ENCODE measurements around the gene CCDC33.

Gene CCDC33

DNA sequence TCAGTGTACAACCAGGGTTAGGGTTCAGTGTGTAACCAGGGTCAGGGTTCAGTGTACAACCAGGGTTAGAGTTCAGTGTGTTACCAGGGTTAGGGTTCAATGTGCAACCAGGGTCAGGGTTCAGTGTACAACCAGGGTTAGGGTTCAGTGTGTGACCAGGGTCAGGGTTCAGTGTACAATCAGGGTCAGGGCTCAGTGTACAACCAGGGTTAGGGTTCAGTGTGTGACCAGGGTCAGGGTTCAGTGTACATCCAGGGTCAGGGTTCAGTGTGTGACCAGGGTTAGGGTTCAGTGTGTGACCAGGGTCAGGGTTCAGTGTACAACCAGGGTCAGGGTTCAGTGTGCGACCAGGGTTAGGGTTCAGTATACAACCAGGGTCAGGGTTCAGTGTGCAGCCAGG lies 98.0 kb downstream of the CCDC33 start:
- no peak overlapping the region for H3K4me3 Mint-ChIP-seq
- ATAC-seq (replicated peaks; ENCODE audit: extremely low read depth, poor library complexity, severe bottlenecking) (no peak), DNase-seq (ENCODE audit: low spot score in 2 of 2) (no peak)
- H3K9me3 Mint-ChIP-seq = no peaks in the 10 kb centered on the region
- H3K36me3 Mint-ChIP-seq (ENCODE audit: insufficient read depth) = no peaks in the 10 kb centered on the region
- H3K4me1 Mint-ChIP-seq = peaks cover 2% of the 10 kb centered on the region
- no peaks in the 10 kb centered on the region for H3K27me3 Mint-ChIP-seq
- no peak overlapping the region for H3K27ac Mint-ChIP-seq (ENCODE audit: low read depth)

DNA sequence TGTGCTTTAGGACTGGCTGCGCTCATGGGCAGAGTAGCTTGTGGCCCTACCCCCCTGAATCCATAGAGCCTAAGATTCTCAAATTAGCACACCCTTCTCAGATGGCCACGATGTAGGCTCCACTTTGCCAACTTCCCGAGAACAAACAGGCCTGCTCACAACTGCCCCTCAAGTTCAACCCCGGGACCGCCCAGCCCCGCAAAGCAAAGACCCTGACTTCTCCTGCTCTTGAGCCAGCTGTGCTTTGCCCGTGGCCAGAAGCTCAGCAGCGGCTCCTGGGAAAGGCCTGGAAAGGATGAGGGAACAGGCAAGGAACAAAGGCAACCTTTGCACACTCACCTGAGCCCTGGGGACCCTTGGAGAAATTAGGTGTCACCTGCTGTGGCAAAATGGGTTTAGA lies 99.3 kb downstream of the CCDC33 start:
- Mint-ChIP-seq H3K4me1 (no peaks in the 10 kb centered on the region), H3K4me3 (no peak overlapping the region), H3K9me3 (no peaks in the 10 kb centered on the region), H3K36me3 (ENCODE audit: insufficient read depth) (no peaks in the 10 kb centered on the region), H3K27me3 (no peaks in the 10 kb centered on the region), H3K27ac (ENCODE audit: low read depth) (no peak overlapping the region)
- ATAC-seq (replicated peaks; ENCODE audit: extremely low read depth, poor library complexity, severe bottlenecking) = no peak
- DNase-seq (ENCODE audit: low spot score in 2 of 2) = no peak

DNA sequence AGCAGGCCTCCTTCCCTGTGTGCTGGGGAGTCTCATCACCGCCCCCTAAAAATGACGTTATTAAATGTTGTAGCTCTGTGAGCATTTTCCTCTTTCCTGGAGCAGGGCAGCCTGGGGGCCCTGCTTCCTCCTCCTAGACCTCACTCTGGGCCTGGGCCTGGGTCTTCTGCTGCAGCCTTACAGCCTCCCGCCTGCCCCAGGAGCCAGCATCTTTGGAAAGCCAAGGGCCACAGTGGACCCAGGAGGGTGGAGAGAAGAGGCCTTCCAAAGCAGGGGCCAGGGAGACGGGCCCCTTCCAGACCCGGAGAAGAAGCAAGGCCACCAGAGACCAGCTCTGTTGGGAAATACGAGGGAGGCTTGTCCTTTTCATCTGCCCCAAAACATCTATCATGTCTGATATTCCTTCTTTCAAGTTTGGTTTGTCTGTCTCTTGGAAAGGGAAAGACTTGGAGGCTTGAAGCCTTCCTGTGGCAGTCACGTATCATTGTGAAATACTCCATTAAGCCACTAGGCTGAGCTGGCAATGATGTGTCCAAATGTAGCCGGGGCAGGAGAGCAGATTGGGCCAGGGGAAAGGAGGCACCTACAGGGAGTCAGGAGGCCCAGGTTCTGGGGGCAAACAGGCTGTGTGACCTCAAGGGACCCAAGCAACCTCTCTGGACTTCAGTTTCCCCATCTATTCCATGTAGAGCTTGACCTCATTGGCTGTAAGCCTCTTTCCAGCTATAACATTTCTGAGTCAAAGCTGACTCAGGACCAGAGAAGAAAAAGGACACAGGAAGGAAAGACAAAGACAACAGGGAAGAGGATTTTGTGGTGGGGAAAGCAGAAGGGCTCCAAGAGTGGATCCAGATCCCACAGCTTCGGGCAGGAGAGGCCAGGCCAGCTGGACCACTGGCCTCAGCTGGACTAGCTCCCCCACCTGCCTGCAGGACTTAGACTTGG lies 100.2 kb downstream of the CCDC33 start:
- Mint-ChIP-seq H3K4me3 (no peak overlapping the region), H3K36me3 (ENCODE audit: insufficient read depth) (no peaks in the 10 kb centered on the region), H3K27ac (ENCODE audit: low read depth) (no peak overlapping the region), H3K9me3 (no peaks in the 10 kb centered on the region), H3K27me3 (no peaks in the 10 kb centered on the region), H3K4me1 (no peaks in the 10 kb centered on the region)
- DNase-seq (ENCODE audit: low spot score in 2 of 2) = no peak
- ATAC-seq (replicated peaks; ENCODE audit: extremely low read depth, poor library complexity, severe bottlenecking) = no peak

DNA sequence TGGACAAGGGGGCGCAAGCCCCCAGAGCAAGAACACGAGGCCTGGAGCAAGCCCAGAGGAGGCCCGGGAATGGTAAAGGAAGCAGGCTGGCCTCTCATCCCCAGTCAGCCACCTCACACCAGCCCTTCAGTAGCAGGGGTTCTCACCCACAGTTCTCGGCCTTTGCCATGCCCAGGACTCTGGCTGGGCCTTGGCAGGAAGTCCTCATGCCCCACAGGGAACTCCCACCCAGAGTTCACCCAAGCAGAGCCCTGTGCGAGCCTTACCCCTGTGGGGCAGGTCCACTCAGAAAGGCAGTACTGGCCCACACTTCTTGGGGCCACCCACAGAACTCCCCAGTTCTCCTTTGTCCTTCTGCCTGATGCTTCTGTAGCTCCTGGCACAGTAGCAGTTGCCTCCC lies 101.0 kb downstream of the CCDC33 start:
- Mint-ChIP-seq H3K4me3 (no peak overlapping the region), H3K9me3 (no peaks in the 10 kb centered on the region), H3K4me1 (no peaks in the 10 kb centered on the region), H3K27ac (ENCODE audit: low read depth) (no peak overlapping the region), H3K36me3 (ENCODE audit: insufficient read depth) (no peaks in the 10 kb centered on the region), H3K27me3 (no peaks in the 10 kb centered on the region)
- DNase-seq (ENCODE audit: low spot score in 2 of 2) (no peak), ATAC-seq (replicated peaks; ENCODE audit: extremely low read depth, poor library complexity, severe bottlenecking) (no peak)

DNA sequence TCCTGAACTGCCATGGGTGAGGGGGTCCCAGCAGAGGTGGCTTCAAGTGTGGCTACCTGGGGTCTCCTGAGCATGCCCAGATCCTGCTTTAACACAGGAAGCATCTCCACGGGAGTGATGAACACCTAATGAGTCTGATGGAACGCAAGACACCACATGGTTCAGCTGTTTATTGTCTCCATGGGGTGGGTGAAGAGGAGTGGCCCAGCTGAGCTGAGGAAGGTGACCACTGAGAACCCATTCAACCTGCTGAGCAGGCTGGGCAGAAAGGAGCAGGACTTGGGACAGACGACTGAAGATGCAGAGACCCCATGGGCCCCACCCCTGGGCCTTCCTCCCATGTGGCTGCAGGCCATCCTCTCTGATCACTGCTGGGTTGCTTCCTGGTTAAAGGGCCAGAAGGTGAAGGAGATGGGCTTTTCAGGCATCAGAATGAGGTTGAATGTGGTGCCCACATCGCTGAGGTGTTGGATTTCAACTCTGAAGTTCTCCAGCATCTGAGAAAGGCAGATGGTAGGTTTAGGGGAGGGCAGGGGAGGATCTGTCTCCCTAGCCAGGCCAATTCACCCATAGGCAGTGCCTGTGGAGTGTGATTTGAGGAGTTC lies 101.6 kb downstream of the CCDC33 start:
- H3K9me3 Mint-ChIP-seq = no peaks in the 10 kb centered on the region
- DNase-seq (ENCODE audit: low spot score in 2 of 2) (no peak), ATAC-seq (replicated peaks; ENCODE audit: extremely low read depth, poor library complexity, severe bottlenecking) (no peak)
- H3K27me3 Mint-ChIP-seq = peaks cover 3% of the 10 kb centered on the region
- H3K4me3 Mint-ChIP-seq = no peak overlapping the region
- no peaks in the 10 kb centered on the region for H3K36me3 Mint-ChIP-seq (ENCODE audit: insufficient read depth)
- peak overlapping the region; percentile 36 for H3K27ac Mint-ChIP-seq (ENCODE audit: low read depth)
- no peaks in the 10 kb centered on the region for H3K4me1 Mint-ChIP-seq

DNA sequence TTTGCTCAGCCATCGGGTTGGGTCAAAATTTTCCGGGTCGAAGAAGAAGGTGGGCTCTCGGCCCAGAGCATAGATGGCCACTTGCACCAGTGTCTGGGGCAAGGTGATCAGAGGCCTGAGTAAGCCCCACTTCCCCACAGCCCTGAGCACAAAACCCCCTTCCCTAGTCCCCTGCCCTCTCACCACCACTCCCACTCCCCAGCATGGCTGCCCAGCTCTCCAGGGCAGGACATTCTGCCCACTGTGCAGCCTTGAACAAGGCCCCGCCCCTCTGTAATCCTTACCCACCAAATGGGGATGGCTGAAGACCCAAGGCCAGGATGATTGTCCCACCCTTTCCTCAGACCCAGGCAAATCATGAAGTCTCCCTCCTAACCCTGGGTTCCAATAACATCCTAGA lies 102.5 kb downstream of the CCDC33 start:
- ATAC-seq (replicated peaks; ENCODE audit: extremely low read depth, poor library complexity, severe bottlenecking) (no peak), DNase-seq (ENCODE audit: low spot score in 2 of 2) (no peak)
- H3K36me3 Mint-ChIP-seq (ENCODE audit: insufficient read depth) = no peaks in the 10 kb centered on the region
- no peak overlapping the region for H3K4me3 Mint-ChIP-seq
- peaks cover 12% of the 10 kb centered on the region for H3K27me3 Mint-ChIP-seq
- peak overlapping the region; percentile 36 for H3K27ac Mint-ChIP-seq (ENCODE audit: low read depth)
- no peaks in the 10 kb centered on the region for H3K4me1 Mint-ChIP-seq
- H3K9me3 Mint-ChIP-seq = no peaks in the 10 kb centered on the region

DNA sequence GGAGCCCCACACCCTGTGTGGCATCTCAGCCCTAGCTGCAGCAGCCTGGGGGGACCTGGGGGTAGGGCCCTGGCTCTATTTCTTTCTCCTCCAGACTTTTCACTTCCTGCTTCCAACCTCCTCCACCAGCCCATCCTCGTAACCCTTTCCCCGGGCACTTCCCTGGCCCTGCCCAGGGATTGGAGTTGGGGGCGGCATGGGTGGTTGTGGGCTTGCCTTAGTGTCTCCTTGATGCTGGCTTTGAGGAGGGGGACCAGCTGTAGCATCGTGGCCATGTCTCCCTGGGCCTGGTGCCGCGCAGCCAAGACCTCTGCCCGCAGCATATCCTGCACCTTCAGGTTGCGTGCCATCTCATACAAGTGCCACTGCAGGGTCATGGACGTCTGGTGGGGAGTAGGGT lies 103.2 kb downstream of the CCDC33 start:
- Mint-ChIP-seq H3K27me3 (peaks cover 19% of the 10 kb centered on the region), H3K4me1 (no peaks in the 10 kb centered on the region), H3K9me3 (no peaks in the 10 kb centered on the region), H3K27ac (ENCODE audit: low read depth) (no peak overlapping the region), H3K36me3 (ENCODE audit: insufficient read depth) (no peaks in the 10 kb centered on the region), H3K4me3 (no peak overlapping the region)
- ATAC-seq (replicated peaks; ENCODE audit: extremely low read depth, poor library complexity, severe bottlenecking) = no peak
- DNase-seq (ENCODE audit: low spot score in 2 of 2) = no peak

DNA sequence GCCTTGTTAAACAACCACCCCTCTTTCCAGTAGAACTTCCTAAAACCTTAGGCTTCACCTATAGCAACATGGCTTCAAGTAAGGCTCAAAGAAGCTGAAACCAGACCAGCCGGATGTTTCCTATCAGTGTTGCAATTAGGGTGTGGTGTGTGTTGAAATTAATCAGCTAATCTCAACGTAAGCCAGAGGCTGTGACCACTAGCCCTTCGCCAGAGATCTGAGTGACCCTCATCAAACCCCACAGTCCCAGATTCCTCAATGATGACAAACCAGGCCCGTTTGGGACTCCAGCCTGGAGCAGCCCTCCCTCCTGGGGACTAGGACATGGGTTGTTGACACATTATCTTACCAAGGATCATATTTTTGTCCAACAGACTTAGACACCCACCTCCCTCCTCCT lies 104.0 kb downstream of the CCDC33 start:
- Mint-ChIP-seq H3K27ac (ENCODE audit: low read depth) (no peak overlapping the region), H3K4me3 (no peak overlapping the region), H3K9me3 (no peaks in the 10 kb centered on the region), H3K27me3 (peaks cover 20% of the 10 kb centered on the region), H3K36me3 (ENCODE audit: insufficient read depth) (no peaks in the 10 kb centered on the region), H3K4me1 (no peaks in the 10 kb centered on the region)
- DNase-seq (ENCODE audit: low spot score in 2 of 2) (no peak), ATAC-seq (replicated peaks; ENCODE audit: extremely low read depth, poor library complexity, severe bottlenecking) (no peak)

DNA sequence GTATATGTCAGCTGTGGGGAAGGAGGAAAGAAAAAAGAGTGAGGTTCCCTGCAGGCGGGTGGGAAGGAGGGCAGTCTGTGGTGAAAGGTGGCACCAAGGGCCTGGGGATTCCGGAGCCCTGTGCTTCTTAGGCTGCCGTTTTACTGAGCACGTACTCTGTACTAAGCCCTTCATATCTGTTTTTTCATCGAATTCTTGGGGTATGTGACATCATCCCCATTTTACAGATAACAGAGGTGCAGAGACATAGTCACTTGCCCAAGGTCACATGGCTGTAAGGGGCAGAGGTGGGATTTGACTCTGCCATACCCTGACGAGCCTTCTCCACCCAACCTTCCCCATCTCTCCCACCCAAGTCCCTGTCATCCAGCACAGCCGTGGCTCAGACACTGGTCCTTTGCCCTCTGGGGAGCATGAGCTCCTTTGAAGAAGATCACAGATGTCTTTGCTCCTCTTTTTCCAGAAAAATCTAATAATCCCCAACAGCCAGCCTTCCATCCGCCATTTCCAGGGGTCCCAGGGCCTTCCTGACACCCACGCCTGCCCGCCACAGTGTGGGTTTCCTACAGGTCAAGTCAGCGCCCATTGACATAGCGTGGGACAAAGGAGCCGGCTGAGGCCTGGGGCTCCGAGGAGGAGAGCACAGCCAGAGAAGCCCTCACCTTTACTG lies 107.1 kb downstream of the CCDC33 start:
- Mint-ChIP-seq H3K36me3 (ENCODE audit: insufficient read depth) (no peaks in the 10 kb centered on the region), H3K27ac (ENCODE audit: low read depth) (no peak overlapping the region), H3K4me3 (no peak overlapping the region), H3K9me3 (no peaks in the 10 kb centered on the region), H3K4me1 (no peaks in the 10 kb centered on the region), H3K27me3 (peaks cover 31% of the 10 kb centered on the region)
- ATAC-seq (replicated peaks; ENCODE audit: extremely low read depth, poor library complexity, severe bottlenecking) (no peak), DNase-seq (ENCODE audit: low spot score in 2 of 2) (no peak)

DNA sequence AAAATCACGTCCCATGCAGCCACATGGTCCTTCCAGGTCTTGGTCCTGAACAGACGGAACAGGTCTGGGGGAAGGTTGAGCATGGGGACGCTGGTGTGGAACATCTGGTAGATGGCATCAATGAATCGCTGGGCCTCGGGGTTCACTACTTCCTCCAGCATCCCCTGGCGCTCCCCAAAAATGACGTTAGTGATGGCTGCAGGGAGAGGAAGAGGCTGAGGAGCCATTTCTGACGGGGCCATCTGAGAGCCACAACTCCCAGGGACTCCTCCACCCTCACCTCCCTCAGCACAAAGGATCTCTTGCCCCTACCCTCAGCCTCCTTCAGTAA lies 107.6 kb downstream of the CCDC33 start:
- H3K27ac Mint-ChIP-seq (ENCODE audit: low read depth) = no peak overlapping the region
- H3K9me3 Mint-ChIP-seq = no peaks in the 10 kb centered on the region
- peaks cover 31% of the 10 kb centered on the region for H3K27me3 Mint-ChIP-seq
- DNase-seq (ENCODE audit: low spot score in 2 of 2) (no peak), ATAC-seq (replicated peaks; ENCODE audit: extremely low read depth, poor library complexity, severe bottlenecking) (no peak)
- H3K36me3 Mint-ChIP-seq (ENCODE audit: insufficient read depth) = no peaks in the 10 kb centered on the region
- no peak overlapping the region for H3K4me3 Mint-ChIP-seq
- H3K4me1 Mint-ChIP-seq = no peaks in the 10 kb centered on the region

DNA sequence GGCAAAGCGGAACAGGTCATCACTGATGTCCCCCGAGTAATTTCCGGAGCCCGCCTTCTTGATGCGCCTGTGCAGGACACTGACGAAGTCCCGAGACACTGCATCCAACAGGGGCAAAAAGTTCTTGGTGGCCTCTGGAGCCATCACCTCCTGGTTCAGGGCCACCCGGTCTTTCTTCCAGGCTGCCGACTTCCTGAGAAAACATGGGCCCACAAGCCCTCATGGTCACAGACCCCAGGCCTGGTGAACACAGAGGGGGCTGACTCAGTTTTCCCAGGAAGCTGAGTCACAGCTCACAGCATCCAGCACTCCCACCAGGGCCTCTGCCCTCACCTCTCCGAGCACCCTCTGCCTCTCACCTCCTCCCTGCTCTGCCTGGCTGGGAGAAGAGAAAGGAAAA lies 108.9 kb downstream of the CCDC33 start:
- Mint-ChIP-seq H3K4me3 (no peak overlapping the region), H3K27me3 (peaks cover 31% of the 10 kb centered on the region), H3K27ac (ENCODE audit: low read depth) (no peak overlapping the region), H3K4me1 (no peaks in the 10 kb centered on the region), H3K36me3 (ENCODE audit: insufficient read depth) (no peaks in the 10 kb centered on the region), H3K9me3 (no peaks in the 10 kb centered on the region)
- ATAC-seq (replicated peaks; ENCODE audit: extremely low read depth, poor library complexity, severe bottlenecking) (no peak), DNase-seq (ENCODE audit: low spot score in 2 of 2) (no peak)

DNA sequence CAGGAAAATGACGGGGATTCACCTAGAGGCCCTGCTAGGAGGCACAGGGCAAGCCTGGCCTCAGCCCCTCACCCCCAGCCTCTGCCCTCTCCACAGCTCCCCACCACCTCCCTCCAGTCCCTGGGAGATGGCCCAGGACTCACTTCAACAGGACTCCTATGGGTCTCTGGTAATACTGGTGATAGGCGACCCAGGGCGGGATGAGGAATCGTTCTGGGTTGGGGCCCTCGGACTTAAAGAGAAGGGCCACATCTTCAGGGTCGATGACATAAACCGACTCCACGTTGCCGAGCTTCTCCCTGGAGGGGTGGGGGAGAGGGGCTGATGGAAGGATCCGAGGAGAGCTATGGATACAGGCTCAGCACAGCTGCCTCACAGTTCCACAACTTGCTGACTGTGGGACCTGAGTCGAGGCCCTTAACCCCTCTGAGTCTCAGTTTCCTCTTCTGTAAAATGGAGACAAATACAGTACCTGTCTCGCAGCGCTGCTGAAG lies 111.7 kb downstream of the CCDC33 start:
- Mint-ChIP-seq H3K4me3 (no peak overlapping the region), H3K9me3 (no peaks in the 10 kb centered on the region), H3K27me3 (peaks cover 30% of the 10 kb centered on the region), H3K36me3 (ENCODE audit: insufficient read depth) (no peaks in the 10 kb centered on the region), H3K4me1 (no peaks in the 10 kb centered on the region), H3K27ac (ENCODE audit: low read depth) (no peak overlapping the region)
- DNase-seq (ENCODE audit: low spot score in 2 of 2) (no peak), ATAC-seq (replicated peaks; ENCODE audit: extremely low read depth, poor library complexity, severe bottlenecking) (no peak)

Measured in central memory CD8-positive, alpha-beta T cell (primary cell).